ENCODE results near the gene ITCH.
A peak's percentile ranks its signal among the peaks of the same experiment; 100 is the strongest.

Gene ITCH

GRCh38 chr20:34522969-34523871, 160.1 kb downstream of the ITCH start (continued):
- TF ChIP-seq ZNF518A (tag by site-specific recombination; conservative IDR thresholded peaks at IDR 0.05; ENCODE audit: low read depth) (no peak), KLF17 (tag by site-specific recombination; IDR thresholded peaks at IDR 0.05) (peak; percentile 42; the same call in 1 of the 2 replicates), SP2 (tag by site-specific recombination; IDR thresholded peaks at IDR 0.05) (peak; percentile 21; the same call in 1 of the 2 replicates), ZFP69B (tag by site-specific recombination; IDR thresholded peaks at IDR 0.05) (no peak), ZNF202 (tag by site-specific recombination; IDR thresholded peaks at IDR 0.05; ENCODE audit: borderline replicate concordance) (no peak), SETDB1 (IDR thresholded peaks at IDR 0.05; ENCODE audit: insufficient read length, low read length) (no peak), ZNF514 (tag by site-specific recombination; IDR thresholded peaks at IDR 0.05) (no peak), ZNF692 (tag by site-specific recombination; IDR thresholded peaks at IDR 0.05) (peak; percentile 36; the same call in 1 of the 2 replicates), YY2 (tag by site-specific recombination; IDR thresholded peaks at IDR 0.05) (no peak), ZNF404 (tag by site-specific recombination; IDR thresholded peaks at IDR 0.05) (no peak), ZNF266 (tag by site-specific recombination; IDR thresholded peaks at IDR 0.05; ENCODE audit: low read depth) (no peak), ZSCAN16 (tag by site-specific recombination; IDR thresholded peaks at IDR 0.05) (no peak), ZNF76 (tag by site-specific recombination; IDR thresholded peaks at IDR 0.05; ENCODE audit: borderline replicate concordance, low read depth) (peak; percentile 75; the same call in 1 of the 2 replicates), KLF1 (tag by site-specific recombination; IDR thresholded peaks at IDR 0.05) (no peak), ZNF174 (tag by site-specific recombination; IDR thresholded peaks at IDR 0.05) (no peak), ZSCAN5A (tag by site-specific recombination; IDR thresholded peaks at IDR 0.05) (no peak), ZNF366 (tag by site-specific recombination; conservative IDR thresholded peaks at IDR 0.05) (peak; percentile 71), ZBTB8A (tag by site-specific recombination; IDR thresholded peaks at IDR 0.05) (peak; percentile 69), CTCF (tag by site-specific recombination; IDR thresholded peaks at IDR 0.05) (peak; percentile 81), TSHZ1 (tag by site-specific recombination; IDR thresholded peaks at IDR 0.05; ENCODE audit: borderline replicate concordance) (no peak; the same call in 1 of the 2 replicates), ZNF530 (tag by site-specific recombination; IDR thresholded peaks at IDR 0.05; ENCODE audit: low read depth) (no peak), ZNF112 (tag by site-specific recombination; IDR thresholded peaks at IDR 0.05) (no peak), ELK4 (IDR thresholded peaks at IDR 0.05; ENCODE audit: borderline replicate concordance, low read depth, low read length) (no peak)
